HEK293 (cell line): ENCODE results near the gene IFT52.
A peak's percentile ranks its signal among the peaks of the same experiment; 100 is the strongest.

Experiments used
- CTCF ChIA-PET: fragments of 350-600 bp; formaldehyde crosslinking; extraction: SDS; loops from one replicate; lab custom pipeline; 2021; ENCODE audit warnings: antibody characterized with exemption; lab: Yijun Ruan, JAX
- POLR2A ChIA-PET: fragments of 300-600 bp; formaldehyde crosslinking; extraction: SDS; loops from one replicate; lab custom pipeline; 2020; ENCODE audit warnings: antibody characterized with exemption, inconsistent platforms; lab: Yijun Ruan, JAX
- H3K27ac ChIP-seq: fragments of 200-500 bp; sonication (Bioruptor generic); 2 replicates; pipeline ENCODE4 v1.5.1; 2014; ENCODE audit warnings: low read depth, low read length, control low read depth, inconsistent platforms; ENCODE audit errors: extremely low read depth
- H3K36me3 ChIP-seq, 2 experiments: fragments of 200-500 bp in 1 of 2; sonication (Bioruptor generic) in 1 of 2; 1 replicate in 1 of 2; 2 replicates in 1 of 2; pipeline ENCODE4 v1.5.1; 2014 to 2017; ENCODE audit warnings: inconsistent platforms in 2 of 2, low read length in 2 of 2; ENCODE audit not compliant: control insufficient read depth in 2 of 2, insufficient read depth in 1 of 2
- H3K4me1 ChIP-seq: fragments of 200-500 bp; sonication (Bioruptor generic); 2 replicates; pipeline ENCODE4 v1.5.1; 2014; ENCODE audit warnings: mild to moderate bottlenecking, low read length, inconsistent platforms; ENCODE audit not compliant: control insufficient read depth, insufficient read depth
- H3K4me3 ChIP-seq: 2 replicates; pipeline ENCODE4 v1.5.1; 2011; ENCODE audit warnings: low read depth, mild to moderate bottlenecking, control low read depth, low read length, moderate library complexity
- H3K9me3 ChIP-seq: fragments of 200-500 bp; sonication (Bioruptor generic); 2 replicates; pipeline ENCODE4 v1.5.1; 2014; ENCODE audit warnings: low read depth, low read length, inconsistent platforms; ENCODE audit not compliant: control insufficient read depth, insufficient read depth
- GLI2 ChIP-seq: fragments of 450-650 bp; formaldehyde crosslinking; IDR thresholded peaks from 2 replicates; pipeline ENCODE4; 2017; ENCODE audit warnings: missing biosample characterization, missing genetic modification characterization, low read depth, borderline replicate concordance
- HOXA7 ChIP-seq: sonication (generic); formaldehyde crosslinking; IDR thresholded peaks from 2 replicates; pipeline ENCODE4 v1.8.1; 2022; ENCODE audit warnings: missing genetic modification reagents, borderline replicate concordance
- SETDB1 ChIP-seq: IDR thresholded peaks from one replicate; pipeline ENCODE4 v1.6.1; 2017; ENCODE audit warnings: mild to moderate bottlenecking, low read length, moderate library complexity, mixed read lengths; ENCODE audit not compliant: insufficient read length
- YY2 ChIP-seq: fragments of 450-650 bp; formaldehyde crosslinking; IDR thresholded peaks from 2 replicates; pipeline ENCODE4 v1.5.1; 2016; ENCODE audit warnings: missing biosample characterization, missing genetic modification characterization
- ZBTB1 ChIP-seq: fragments of 450-650 bp; formaldehyde crosslinking; IDR thresholded peaks from 2 replicates; pipeline ENCODE4 v1.5.1; 2016; ENCODE audit warnings: missing biosample characterization, missing genetic modification characterization
- ZBTB8A ChIP-seq: fragments of 450-650 bp; formaldehyde crosslinking; IDR thresholded peaks from 2 replicates; pipeline ENCODE4 v1.5.1; 2016; ENCODE audit warnings: missing biosample characterization, missing genetic modification characterization
- ZEB2 ChIP-seq: fragments of 450-650 bp; formaldehyde crosslinking; IDR thresholded peaks from 2 replicates; pipeline ENCODE4 v1.5.1; 2016; ENCODE audit warnings: missing biosample characterization, missing genetic modification characterization
- ZNF10 ChIP-seq: fragments of 450-650 bp; formaldehyde crosslinking; IDR thresholded peaks from 2 replicates; pipeline ENCODE4 v1.5.1; 2017; ENCODE audit warnings: missing biosample characterization, missing genetic modification characterization
- ZNF114 ChIP-seq: fragments of 450-650 bp; formaldehyde crosslinking; IDR thresholded peaks from 2 replicates; pipeline ENCODE4 v1.5.0; 2017; ENCODE audit warnings: missing biosample characterization, missing genetic modification characterization
- ZNF132 ChIP-seq: fragments of 450-650 bp; formaldehyde crosslinking; IDR thresholded peaks from 2 replicates; pipeline ENCODE4 v1.5.1; 2017; ENCODE audit warnings: missing biosample characterization, missing genetic modification characterization, borderline replicate concordance
- ZNF155 ChIP-seq: fragments of 450-650 bp; formaldehyde crosslinking; IDR thresholded peaks from 2 replicates; pipeline ENCODE4 v1.5.1; 2016; ENCODE audit warnings: missing biosample characterization, missing genetic modification characterization
- ZNF184 ChIP-seq: fragments of 450-650 bp; IDR thresholded peaks from 2 replicates; pipeline ENCODE4 v1.5.1; 2018; ENCODE audit warnings: missing biosample characterization, mild to moderate bottlenecking, missing genetic modification characterization
- ZNF2 ChIP-seq: fragments of 450-650 bp; formaldehyde crosslinking; IDR thresholded peaks from 2 replicates; pipeline ENCODE4 v1.5.1; 2016; ENCODE audit warnings: missing biosample characterization, missing genetic modification characterization
- ZNF24 ChIP-seq: fragments of 450-650 bp; formaldehyde crosslinking; IDR thresholded peaks from 2 replicates; pipeline ENCODE4 v1.5.1; 2016; ENCODE audit warnings: missing biosample characterization, missing genetic modification characterization
- ZNF248 ChIP-seq: fragments of 450-650 bp; formaldehyde crosslinking; IDR thresholded peaks from 2 replicates; pipeline ENCODE4 v1.5.1; 2017; ENCODE audit warnings: missing biosample characterization, missing genetic modification characterization
- ZNF391 ChIP-seq: fragments of 450-650 bp; formaldehyde crosslinking; IDR thresholded peaks from 2 replicates; pipeline ENCODE4 v1.5.1; 2016; ENCODE audit warnings: low read depth, missing biosample characterization, missing genetic modification characterization, borderline replicate concordance
- ZNF514 ChIP-seq: fragments of 450-650 bp; formaldehyde crosslinking; IDR thresholded peaks from 2 replicates; pipeline ENCODE4 v1.5.1; 2016; ENCODE audit warnings: missing biosample characterization, missing genetic modification characterization
- ZNF530 ChIP-seq: fragments of 450-650 bp; formaldehyde crosslinking; IDR thresholded peaks from 2 replicates; pipeline ENCODE4 v1.5.1; 2016; ENCODE audit warnings: low read depth, missing biosample characterization, missing genetic modification characterization
- ZNF670 ChIP-seq: fragments of 450-650 bp; formaldehyde crosslinking; IDR thresholded peaks from 2 replicates; pipeline ENCODE4 v1.5.1; 2016; ENCODE audit warnings: missing biosample characterization, missing genetic modification characterization, low read depth
- ZNF76 ChIP-seq: fragments of 450-650 bp; formaldehyde crosslinking; IDR thresholded peaks from 2 replicates; pipeline ENCODE4; 2016; ENCODE audit warnings: low read depth, missing biosample characterization, missing genetic modification characterization, borderline replicate concordance
- ZNF837 ChIP-seq: fragments of 450-650 bp; formaldehyde crosslinking; IDR thresholded peaks from 2 replicates; pipeline ENCODE4 v1.5.1; 2016; ENCODE audit warnings: missing biosample characterization, missing genetic modification characterization
- TF ChIP-seq, protein P1 (sequence below): IDR thresholded peaks from 2 replicates; pipeline ENCODE4 v1.6.1; 2011; ENCODE audit warnings: mild to moderate bottlenecking, low read depth, low read length, borderline replicate concordance
- TF ChIP-seq, protein P2 (sequence below): fragments of 450-650 bp; formaldehyde crosslinking; IDR thresholded peaks from 2 replicates; pipeline ENCODE4 v1.5.1; 2016; ENCODE audit warnings: missing biosample characterization, missing genetic modification characterization
- TF ChIP-seq, protein P3 (sequence below): fragments of 450-650 bp; formaldehyde crosslinking; IDR thresholded peaks from 2 replicates; pipeline ENCODE4 v1.5.1; 2016; ENCODE audit warnings: missing biosample characterization, missing genetic modification characterization, low read depth
- TF ChIP-seq, protein P4 (sequence below): fragments of 450-650 bp; formaldehyde crosslinking; IDR thresholded peaks from 2 replicates; pipeline ENCODE4 v1.5.1; 2017; ENCODE audit warnings: missing biosample characterization, missing genetic modification characterization
- TF ChIP-seq, protein P5 (sequence below): fragments of 450-650 bp; formaldehyde crosslinking; IDR thresholded peaks from 2 replicates; pipeline ENCODE4 v1.5.1; 2017; ENCODE audit warnings: missing biosample characterization, missing genetic modification characterization

Gene IFT52

DNA sequence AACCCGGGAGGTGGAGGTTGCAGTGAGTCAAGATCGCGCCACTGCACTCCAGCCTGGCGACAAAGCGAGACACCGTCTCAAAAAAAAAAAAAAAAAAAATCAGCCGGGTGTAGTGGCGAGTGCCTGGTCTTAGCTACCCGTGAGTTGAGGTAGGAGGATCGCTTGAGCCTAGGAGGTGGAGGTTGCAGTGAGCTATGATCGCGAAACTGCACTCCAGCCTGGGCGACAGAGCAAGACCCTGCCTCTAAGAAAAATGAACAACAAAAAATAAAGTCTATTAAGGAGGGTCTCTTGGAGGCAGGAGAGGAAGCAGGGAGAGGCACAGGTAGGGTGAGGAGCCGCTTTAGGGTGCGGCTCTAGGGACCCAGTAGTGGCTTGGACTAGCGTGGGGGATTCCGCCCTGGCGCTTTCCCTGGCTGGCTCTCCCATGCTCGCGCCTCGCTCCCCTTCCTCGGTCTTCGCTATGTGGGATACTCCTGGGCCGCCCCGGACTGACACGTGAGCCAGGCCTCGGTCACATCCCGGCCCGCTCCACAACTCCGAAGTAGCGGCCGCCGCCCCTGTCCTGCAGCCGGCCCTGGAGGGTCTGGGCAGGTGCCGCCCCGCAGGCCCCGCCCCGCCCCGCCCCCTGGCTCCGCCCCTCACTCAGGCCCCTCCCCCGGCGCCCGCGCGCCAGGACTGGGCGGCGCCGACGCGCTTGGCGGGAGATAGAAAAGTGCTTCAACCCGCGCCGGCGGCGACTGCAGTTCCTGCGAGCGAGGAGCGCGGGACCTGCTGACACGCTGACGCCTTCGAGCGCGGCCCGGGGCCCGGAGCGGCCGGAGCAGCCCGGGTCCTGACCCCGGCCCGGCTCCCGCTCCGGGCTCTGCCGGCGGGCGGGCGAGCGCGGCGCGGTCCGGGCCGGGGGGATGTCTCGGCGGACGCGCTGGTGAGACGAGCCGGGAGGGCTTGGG lies 75.9 kb downstream of the IFT52 start, which contains the start of gene MYBL2 (continued):
- TF ChIP-seq, protein P1, sequence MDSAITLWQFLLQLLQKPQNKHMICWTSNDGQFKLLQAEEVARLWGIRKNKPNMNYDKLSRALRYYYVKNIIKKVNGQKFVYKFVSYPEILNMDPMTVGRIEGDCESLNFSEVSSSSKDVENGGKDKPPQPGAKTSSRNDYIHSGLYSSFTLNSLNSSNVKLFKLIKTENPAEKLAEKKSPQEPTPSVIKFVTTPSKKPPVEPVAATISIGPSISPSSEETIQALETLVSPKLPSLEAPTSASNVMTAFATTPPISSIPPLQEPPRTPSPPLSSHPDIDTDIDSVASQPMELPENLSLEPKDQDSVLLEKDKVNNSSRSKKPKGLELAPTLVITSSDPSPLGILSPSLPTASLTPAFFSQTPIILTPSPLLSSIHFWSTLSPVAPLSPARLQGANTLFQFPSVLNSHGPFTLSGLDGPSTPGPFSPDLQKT: no peak

DNA sequence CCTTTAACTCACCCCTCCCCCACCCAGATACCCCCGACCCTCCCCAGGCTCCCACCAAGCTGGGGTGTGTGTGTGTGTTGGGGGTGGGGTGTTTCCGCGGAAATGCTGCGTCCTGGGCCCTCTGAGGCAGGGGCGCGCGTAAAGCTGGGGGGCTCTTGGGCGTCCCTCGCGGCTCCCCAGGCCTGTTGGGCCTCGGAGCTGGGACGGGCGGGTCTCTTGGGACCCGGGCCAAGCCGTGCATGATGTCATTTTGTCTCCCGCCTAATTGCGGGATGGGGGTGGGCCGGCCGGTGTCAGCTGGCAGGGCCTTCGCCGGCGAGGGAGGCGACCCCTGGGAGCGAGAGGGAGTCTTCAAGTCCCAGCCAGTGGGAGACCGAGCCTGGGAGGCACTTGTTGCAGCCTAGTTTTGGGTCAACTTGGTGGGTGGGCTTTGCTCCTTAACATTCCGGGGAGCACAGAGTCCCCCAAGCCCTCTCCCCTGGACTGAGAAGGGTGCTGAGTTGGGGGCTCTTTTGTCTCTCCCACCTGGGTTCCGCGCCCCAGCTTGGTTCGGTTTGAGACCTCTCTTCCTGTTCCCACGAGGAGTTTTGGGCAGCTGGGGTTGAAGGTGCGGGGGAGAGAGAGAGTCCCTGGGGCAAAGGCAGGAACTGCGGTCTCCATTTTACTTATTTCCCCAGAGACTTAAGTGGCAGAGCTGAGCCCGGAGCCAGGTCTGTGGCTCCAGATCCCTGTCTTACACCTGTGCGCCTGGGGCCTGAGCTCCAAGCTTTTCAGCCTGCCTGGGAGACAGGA lies 76.8 kb downstream of the IFT52 start:
- Histone ChIP-seq H3K36me3 (peaks cover 8 to 32% of the 10 kb centered on the region in 2 experiments; a peak in 2 of 3 replicates), H3K27ac (peak overlapping the region; percentile 77), H3K4me1 (no peaks in the 10 kb centered on the region), H3K4me3 (peak overlapping the region; percentile 80), H3K9me3 (no peaks in the 10 kb centered on the region)
- ChIA-PET CTCF (interaction anchor here (0.9 to 1.3 kb wide), 2 partner anchors 24 to 219 kb away, joined by 3 read pairs; no protein-coding TSS in a partner anchor), POLR2A (interaction anchor here (0.6 to 1.4 kb wide), 7 partner anchors 14 to 423 kb away, joined by 3 to 9 read pairs (median 4); partner anchors contain the start of genes IFT52 and L3MBTL1)
- TF ChIP-seq YY2 (tag by site-specific recombination) (no peak), SETDB1 (no peak), ZNF248 (tag by site-specific recombination) (no peak), ZNF76 (no peak), ZNF391 (tag by site-specific recombination) (no peak; the same call in 1 of the 2 replicates), ZNF530 (no peak), ZNF24 (tag by site-specific recombination) (0 out of 2 replicates have a peak, but pooled peaks have one; percentile 55), ZNF155 (no peak), ZNF132 (tag by site-specific recombination) (no peak), ZBTB8A (tag by site-specific recombination) (0 out of 2 replicates have a peak, but pooled peaks have one; percentile 32), ZNF184 (tag by site-specific recombination) (no peak), ZNF670 (tag by site-specific recombination) (no peak), ZNF114 (tag by site-specific recombination) (no peak), ZNF837 (tag by site-specific recombination) (no peak), ZNF514 (no peak), ZNF10 (tag by site-specific recombination) (peak; percentile 47; the same call in 1 of the 2 replicates), ZBTB1 (tag by site-specific recombination) (no peak), HOXA7 (CRISPR knock-in tag) (no peak), GLI2 (no peak), ZEB2 (tag by site-specific recombination) (peak; percentile 76), ZNF2 (tag by site-specific recombination) (no peak; the same call in 1 of the 2 replicates)
- TF ChIP-seq, protein P2, sequence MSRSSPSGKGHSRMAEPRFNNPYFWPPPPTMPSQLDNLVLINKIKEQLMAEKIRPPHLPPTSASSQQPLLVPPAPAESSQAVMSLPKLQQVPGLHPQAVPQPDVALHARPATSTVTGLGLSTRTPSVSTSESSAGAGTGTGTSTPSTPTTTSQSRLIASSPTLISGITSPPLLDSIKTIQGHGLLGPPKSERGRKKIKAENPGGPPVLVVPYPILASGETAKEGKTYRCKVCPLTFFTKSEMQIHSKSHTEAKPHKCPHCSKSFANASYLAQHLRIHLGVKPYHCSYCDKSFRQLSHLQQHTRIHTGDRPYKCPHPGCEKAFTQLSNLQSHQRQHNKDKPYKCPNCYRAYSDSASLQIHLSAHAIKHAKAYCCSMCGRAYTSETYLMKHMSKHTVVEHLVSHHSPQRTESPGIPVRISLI (tag by site-specific recombination): no peak
- TF ChIP-seq, protein P3, sequence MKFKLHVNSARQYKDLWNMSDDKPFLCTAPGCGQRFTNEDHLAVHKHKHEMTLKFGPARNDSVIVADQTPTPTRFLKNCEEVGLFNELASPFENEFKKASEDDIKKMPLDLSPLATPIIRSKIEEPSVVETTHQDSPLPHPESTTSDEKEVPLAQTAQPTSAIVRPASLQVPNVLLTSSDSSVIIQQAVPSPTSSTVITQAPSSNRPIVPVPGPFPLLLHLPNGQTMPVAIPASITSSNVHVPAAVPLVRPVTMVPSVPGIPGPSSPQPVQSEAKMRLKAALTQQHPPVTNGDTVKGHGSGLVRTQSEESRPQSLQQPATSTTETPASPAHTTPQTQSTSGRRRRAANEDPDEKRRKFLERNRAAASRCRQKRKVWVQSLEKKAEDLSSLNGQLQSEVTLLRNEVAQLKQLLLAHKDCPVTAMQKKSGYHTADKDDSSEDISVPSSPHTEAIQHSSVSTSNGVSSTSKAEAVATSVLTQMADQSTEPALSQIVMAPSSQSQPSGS (tag by site-specific recombination): peak; percentile 92
- TF ChIP-seq, protein P4, sequence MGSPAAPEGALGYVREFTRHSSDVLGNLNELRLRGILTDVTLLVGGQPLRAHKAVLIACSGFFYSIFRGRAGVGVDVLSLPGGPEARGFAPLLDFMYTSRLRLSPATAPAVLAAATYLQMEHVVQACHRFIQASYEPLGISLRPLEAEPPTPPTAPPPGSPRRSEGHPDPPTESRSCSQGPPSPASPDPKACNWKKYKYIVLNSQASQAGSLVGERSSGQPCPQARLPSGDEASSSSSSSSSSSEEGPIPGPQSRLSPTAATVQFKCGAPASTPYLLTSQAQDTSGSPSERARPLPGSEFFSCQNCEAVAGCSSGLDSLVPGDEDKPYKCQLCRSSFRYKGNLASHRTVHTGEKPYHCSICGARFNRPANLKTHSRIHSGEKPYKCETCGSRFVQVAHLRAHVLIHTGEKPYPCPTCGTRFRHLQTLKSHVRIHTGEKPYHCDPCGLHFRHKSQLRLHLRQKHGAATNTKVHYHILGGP (tag by site-specific recombination): no peak
- TF ChIP-seq, protein P5, sequence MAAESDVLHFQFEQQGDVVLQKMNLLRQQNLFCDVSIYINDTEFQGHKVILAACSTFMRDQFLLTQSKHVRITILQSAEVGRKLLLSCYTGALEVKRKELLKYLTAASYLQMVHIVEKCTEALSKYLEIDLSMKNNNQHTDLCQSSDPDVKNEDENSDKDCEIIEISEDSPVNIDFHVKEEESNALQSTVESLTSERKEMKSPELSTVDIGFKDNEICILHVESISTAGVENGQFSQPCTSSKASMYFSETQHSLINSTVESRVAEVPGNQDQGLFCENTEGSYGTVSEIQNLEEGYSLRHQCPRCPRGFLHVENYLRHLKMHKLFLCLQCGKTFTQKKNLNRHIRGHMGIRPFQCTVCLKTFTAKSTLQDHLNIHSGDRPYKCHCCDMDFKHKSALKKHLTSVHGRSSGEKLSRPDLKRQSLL (tag by site-specific recombination): peak; percentile 59; the same call in 1 of the 2 replicates
